ENCODE measurements around the gene WWOX. TPM values are rescaled to one million over a fixed set of nuclear protein-coding genes. Genes with fewer than 3 reads are reported as not detected.

WWOX gene
- total and polyA plus RNA-seq, 2 experiments from 2014 or later = 22.1 to 123 TPM

- Histone ChIP-seq H3K36me3 (no peaks in the 10 kb centered on the region), H3K4me3 (no peak overlapping the region), H3K27me3 (no peaks in the 10 kb centered on the region), H3K27ac (no peak overlapping the region), H3K4me1 (ENCODE audit: low read depth) (no peaks in the 10 kb centered on the region), H3K9me3 (ENCODE audit: low read depth) (no peaks in the 10 kb centered on the region)
- TF ChIP-seq CTCF (IDR thresholded peaks at IDR 0.05; ENCODE audit: low read depth, low read length) = no peak
- DNase-seq (ENCODE audit: low read depth in 1 of 2, low spot score in 1 of 2) = no peak
Observed at GRCh38 chr16:78433116-78433515, 333.7 kb downstream of the WWOX start.

GRCh38 chr16:78434401-78434800, 334.9 kb downstream of the WWOX start:
- Histone ChIP-seq H3K27me3 (no peaks in the 10 kb centered on the region), H3K4me3 (no peak overlapping the region), H3K4me1 (ENCODE audit: low read depth) (no peaks in the 10 kb centered on the region), H3K9me3 (ENCODE audit: low read depth) (no peaks in the 10 kb centered on the region), H3K36me3 (no peaks in the 10 kb centered on the region), H3K27ac (no peak overlapping the region)
- no peak for TF ChIP-seq CTCF (IDR thresholded peaks at IDR 0.05; ENCODE audit: low read depth, low read length)
- DNase-seq (ENCODE audit: low read depth in 1 of 2, low spot score in 1 of 2) = no peak

- H3K27ac ChIP-seq = no peak overlapping the region
- no peak for TF ChIP-seq CTCF (IDR thresholded peaks at IDR 0.05; ENCODE audit: low read depth, low read length)
- H3K9me3 ChIP-seq (ENCODE audit: low read depth) = no peaks in the 10 kb centered on the region
- H3K4me1 ChIP-seq (ENCODE audit: low read depth) = no peaks in the 10 kb centered on the region
- DNase-seq (ENCODE audit: low read depth in 1 of 2, low spot score in 1 of 2) = no peak
- no peak overlapping the region for H3K4me3 ChIP-seq
- H3K36me3 ChIP-seq = no peaks in the 10 kb centered on the region
- no peaks in the 10 kb centered on the region for H3K27me3 ChIP-seq
Observed at GRCh38 chr16:78435260-78435659, 335.8 kb downstream of the WWOX start.

- H3K27me3 ChIP-seq = no peaks in the 10 kb centered on the region
- no peaks in the 10 kb centered on the region for H3K4me1 ChIP-seq (ENCODE audit: low read depth)
- TF ChIP-seq CTCF (IDR thresholded peaks at IDR 0.05; ENCODE audit: low read depth, low read length) = no peak
- no peak for DNase-seq (ENCODE audit: low read depth in 1 of 2, low spot score in 1 of 2)
- H3K4me3 ChIP-seq = no peak overlapping the region
- H3K9me3 ChIP-seq (ENCODE audit: low read depth) = no peaks in the 10 kb centered on the region
- no peaks in the 10 kb centered on the region for H3K36me3 ChIP-seq
- H3K27ac ChIP-seq = no peak overlapping the region
Observed at GRCh38 chr16:78436023-78436422, 336.6 kb downstream of the WWOX start.

GRCh38 chr16:78436846-78437245, 337.4 kb downstream of the WWOX start:
- Histone ChIP-seq H3K27me3 (no peaks in the 10 kb centered on the region), H3K36me3 (no peaks in the 10 kb centered on the region), H3K27ac (no peak overlapping the region), H3K4me1 (ENCODE audit: low read depth) (no peaks in the 10 kb centered on the region), H3K9me3 (ENCODE audit: low read depth) (no peaks in the 10 kb centered on the region), H3K4me3 (no peak overlapping the region)
- DNase-seq (ENCODE audit: low read depth in 1 of 2, low spot score in 1 of 2) = no peak
- TF ChIP-seq CTCF (IDR thresholded peaks at IDR 0.05; ENCODE audit: low read depth, low read length) = no peak
